Kidney (tissue), 14 donors: ENCODE measurements around the gene COL23A1. TPM values are rescaled to one million over a fixed set of nuclear protein-coding genes. Genes with fewer than 3 reads are reported as not detected.

Experiments
- DNase-seq, 5 donors: peaks; one replicate each; pipeline ENCODE4 v3.0.0-alpha.2; 2013 to 2020
- FAIRE-seq: peaks from 2 replicates; lab custom pipeline; 2012; peaks lifted over from hg19 to GRCh38; lab: Jason Lieb, UNC
- H3K27ac ChIP-seq, 2 donors: one replicate each; pipeline ENCODE4 v1.7.0; 2013; ENCODE audit warnings: low read depth in 2 of 2, low read length in 2 of 2, inconsistent platforms in 1 of 2
- H3K27me3 ChIP-seq: one replicate; pipeline ENCODE4 v1.7.1; 2013; ENCODE audit warnings: low read length, inconsistent platforms; ENCODE audit not compliant: control insufficient read depth, insufficient read depth
- H3K36me3 ChIP-seq, 3 donors: one replicate each; pipeline versions ENCODE4 v1.7.0 to v1.7.1; 2013; ENCODE audit warnings: low read length in 3 of 3, control low read depth in 1 of 3, inconsistent platforms in 1 of 3; ENCODE audit not compliant: insufficient read depth in 3 of 3, control insufficient read depth in 2 of 3
- H3K4me1 ChIP-seq, 3 donors: one replicate each; pipeline versions ENCODE4 v1.7.0 to v1.7.1; 2013; ENCODE audit warnings: low read length in 3 of 3, inconsistent platforms in 1 of 3, low read depth in 1 of 3; ENCODE audit not compliant: control insufficient read depth in 2 of 3, insufficient read depth in 2 of 3
- H3K4me3 ChIP-seq, 3 donors: one replicate each; pipeline versions ENCODE4 v1.7.0 to v1.8.1; 2013; ENCODE audit warnings: low read length in 3 of 3, control low read depth in 1 of 3, inconsistent platforms in 1 of 3
- H3K9ac ChIP-seq, 3 donors: one replicate each; pipeline versions ENCODE4 v1.7.0 to v1.7.1; 2013; ENCODE audit warnings: low read length in 3 of 3, control low read depth in 1 of 3, inconsistent platforms in 1 of 3
- H3K9me3 ChIP-seq, 3 donors: one replicate each; pipeline versions ENCODE4 v1.7.0 to v1.7.1; 2013; ENCODE audit warnings: low read length in 3 of 3, control low read depth in 1 of 3, inconsistent platforms in 1 of 3; ENCODE audit not compliant: control insufficient read depth in 2 of 3, insufficient read depth in 1 of 3
- CTCF ChIP-seq: IDR thresholded peaks from 3 replicates; pipeline ENCODE4 v1.5.1; 2012; ENCODE audit warnings: mild to moderate bottlenecking, moderate library complexity, borderline replicate concordance; ENCODE audit not compliant: insufficient read depth; ENCODE audit errors: extremely low read depth
- intact Hi-C: fragments of 100-400 bp; cut with DNase I; formaldehyde crosslinking; loops from one replicate; pipeline ENCODE4 v1.11.1; 2022
- polyA plus RNA-seq: library from polyadenylated mRNA; stranded (reverse); fragments of 350-450 nt; fragmentation: Illumina TruSeq; extraction: RNeasy Lipid Tissue Mini Kit (QIAGEN cat#74804); gene quantifications from one replicate; pipeline ENCODE4 v1.2.3, GENCODE V29; 2014; ENCODE audit warnings: low read depth, low replicate concordance; ENCODE audit not compliant: insufficient read depth
- total RNA-seq: library from RNA; stranded (reverse); fragmentation: NEBNext Ultra II Directional; extraction: Animal tissue kit (Norgen Biotek cat#: 25700); gene quantifications from one replicate; pipeline ENCODE4 v1.2.1, GENCODE V29; 2021
- donor health status: control.
- donor health status: control.
- donor health status: control.
- donor health status: control.
- donor health status: control.
- donor health status: DM: yes; HTN: yes; CAD: no.
- donor health status: Normal renal cell carcinoma (clear cell type).

Gene COL23A1
- total and polyA plus RNA-seq, 2 donors from 2014 or later, result 4.1 to 8.7 TPM

- H3K27ac ChIP-seq, result no peak overlapping the region
- no peak for TF ChIP-seq CTCF
- H3K27me3 ChIP-seq, result no peaks in the 10 kb centered on the region
- H3K4me3 ChIP-seq, result no peak overlapping the region
- FAIRE-seq (no peak), DNase-seq (peak in 1 of 5 donors; percentile 9)
- H3K36me3 ChIP-seq, result no peaks in the 10 kb centered on the region
- intact Hi-C loops, result no loop called here
- peaks cover 0 to 15% (median 8%) of the 10 kb centered on the region in 3 donors for H3K4me1 ChIP-seq
- H3K9ac ChIP-seq, result no peak overlapping the region
- H3K9me3 ChIP-seq, result no peaks in the 10 kb centered on the region
Observed at GRCh38 chr5:178460174-178460573, 130.0 kb downstream of the COL23A1 start.

- Histone ChIP-seq H3K4me1 (peaks cover 0 to 15% (median 4%) of the 10 kb centered on the region in 3 donors), H3K27ac (no peak overlapping the region), H3K9ac (no peak overlapping the region), H3K27me3 (no peaks in the 10 kb centered on the region), H3K9me3 (no peaks in the 10 kb centered on the region), H3K4me3 (no peak overlapping the region), H3K36me3 (no peaks in the 10 kb centered on the region)
- intact Hi-C loops, result no loop called here
- no peak for TF ChIP-seq CTCF
- FAIRE-seq (no peak), DNase-seq (no peak)
Observed at GRCh38 chr5:178458140-178458539, 132.1 kb downstream of the COL23A1 start.

- TF ChIP-seq CTCF, result no peak
Observed at GRCh38 chr5:178457471-178457870, 132.7 kb downstream of the COL23A1 start.

GRCh38 chr5:178455480-178455835 is 134.7 kb downstream of the COL23A1 start:
- Histone ChIP-seq H3K4me3 (no peak overlapping the region), H3K27me3 (no peaks in the 10 kb centered on the region), H3K27ac (no peak overlapping the region), H3K9ac (no peak overlapping the region), H3K9me3 (no peaks in the 10 kb centered on the region), H3K4me1 (no peaks in the 10 kb centered on the region), H3K36me3 (no peaks in the 10 kb centered on the region)
- intact Hi-C loops, result no loop called here
- DNase-seq (peak in 1 of 5 donors; percentile 28), FAIRE-seq (no peak)
- no peak for TF ChIP-seq CTCF

More at GRCh38 chr5:178457471-178457870, 132.7 kb downstream of the COL23A1 start:
- no peak overlapping the region for H3K4me3 ChIP-seq
- H3K4me1 ChIP-seq, result peaks cover 0 to 13% (median 3%) of the 10 kb centered on the region in 3 donors
- no peak for DNase-seq
- no peaks in the 10 kb centered on the region for H3K27me3 ChIP-seq
- H3K9ac ChIP-seq, result no peak overlapping the region
- intact Hi-C loops, result no loop called here
- no peak overlapping the region for H3K27ac ChIP-seq
- no peaks in the 10 kb centered on the region for H3K9me3 ChIP-seq
- FAIRE-seq, result no peak
- H3K36me3 ChIP-seq, result no peaks in the 10 kb centered on the region
